ENCODE measurements around the gene ARSG. TPM values are rescaled to one million over a fixed set of nuclear protein-coding genes. Genes with fewer than 3 reads are reported as not detected.
"Not testable (repeated sequence)": the region's sequence is repeated elsewhere in the genome, so short reads cannot be mapped to it uniquely, and the experiment has no call there.

ARSG gene
- total RNA-seq, 1 experiment from 2014 or later: 31.7 TPM

- in situ Hi-C loops (cut with HindIII; ENCODE audit: low pct_unique_long_range_greater_than_20kb, low sequenced_read_pairs): no loop called here
- DNase-seq (ENCODE audit: low read depth, low spot score): no peak
Observed at GRCh38 chr17:68394608-68395331, 103.5 kb downstream of the ARSG start.

- in situ Hi-C loops (cut with HindIII; ENCODE audit: low pct_unique_long_range_greater_than_20kb, low sequenced_read_pairs): no loop called here
- DNase-seq (ENCODE audit: low read depth, low spot score): no peak
Observed at GRCh38 chr17:68396226-68397107, 105.2 kb downstream of the ARSG start.

- in situ Hi-C loops (cut with HindIII; ENCODE audit: low pct_unique_long_range_greater_than_20kb, low sequenced_read_pairs): no loop called here
- DNase-seq (ENCODE audit: low read depth, low spot score): no peak
Observed at GRCh38 chr17:68397108-68397536, 105.8 kb downstream of the ARSG start.

GRCh38 chr17:68398691-68399637 lies 107.7 kb downstream of the ARSG start:
- peak; percentile 97 for DNase-seq (ENCODE audit: low read depth, low spot score)
- in situ Hi-C loops (cut with HindIII; ENCODE audit: low pct_unique_long_range_greater_than_20kb, low sequenced_read_pairs): no loop called here

GRCh38 chr17:68399638-68400403 lies 108.5 kb downstream of the ARSG start:
- in situ Hi-C loops (cut with HindIII; ENCODE audit: low pct_unique_long_range_greater_than_20kb, low sequenced_read_pairs): no loop called here

GRCh38 chr17:68400404-68400735 lies 109.1 kb downstream of the ARSG start:
- DNase-seq (ENCODE audit: low read depth, low spot score): no peak
- in situ Hi-C loops (cut with HindIII; ENCODE audit: low pct_unique_long_range_greater_than_20kb, low sequenced_read_pairs): no loop called here

More at GRCh38 chr17:68399638-68400403, 108.5 kb downstream of the ARSG start:
- peak; percentile 94 for DNase-seq (ENCODE audit: low read depth, low spot score)

GRCh38 chr17:68401288-68401687 lies 110.0 kb downstream of the ARSG start:
- no peak for DNase-seq (ENCODE audit: low read depth, low spot score)
- in situ Hi-C loops (cut with HindIII; ENCODE audit: low pct_unique_long_range_greater_than_20kb, low sequenced_read_pairs): no loop called here

GRCh38 chr17:68403122-68403521 lies 111.8 kb downstream of the ARSG start:
- in situ Hi-C loops (cut with HindIII; ENCODE audit: low pct_unique_long_range_greater_than_20kb, low sequenced_read_pairs): no loop called here
- DNase-seq (ENCODE audit: low read depth, low spot score): no peak

- not testable (repeated sequence) for DNase-seq (ENCODE audit: low read depth, low spot score)
Observed at GRCh38 chr17:68403837-68404236, 112.5 kb downstream of the ARSG start.

GRCh38 chr17:68407656-68408055 lies 116.4 kb downstream of the ARSG start:
- in situ Hi-C loops (cut with HindIII; ENCODE audit: low pct_unique_long_range_greater_than_20kb, low sequenced_read_pairs); DNase-seq (ENCODE audit: low read depth, low spot score): not testable (repeated sequence)

More at GRCh38 chr17:68403837-68404236, 112.5 kb downstream of the ARSG start:
- in situ Hi-C loops (cut with HindIII; ENCODE audit: low pct_unique_long_range_greater_than_20kb, low sequenced_read_pairs): not testable (repeated sequence)

GRCh38 chr17:68413597-68414560 lies 122.6 kb downstream of the ARSG start:
- in situ Hi-C loops (cut with HindIII; ENCODE audit: low pct_unique_long_range_greater_than_20kb, low sequenced_read_pairs); DNase-seq (ENCODE audit: low read depth, low spot score): not testable (repeated sequence)

- in situ Hi-C loops (cut with HindIII; ENCODE audit: low pct_unique_long_range_greater_than_20kb, low sequenced_read_pairs); DNase-seq (ENCODE audit: low read depth, low spot score): not testable (repeated sequence)
Observed at GRCh38 chr17:68414901-68415300, 123.6 kb downstream of the ARSG start.

GRCh38 chr17:68417317-68417716 lies 126.0 kb downstream of the ARSG start:
- in situ Hi-C loops (cut with HindIII; ENCODE audit: low pct_unique_long_range_greater_than_20kb, low sequenced_read_pairs): no loop called here
- DNase-seq (ENCODE audit: low read depth, low spot score): no peak

- in situ Hi-C loops (cut with HindIII; ENCODE audit: low pct_unique_long_range_greater_than_20kb, low sequenced_read_pairs): no loop called here
- no peak for DNase-seq (ENCODE audit: low read depth, low spot score)
Observed at GRCh38 chr17:68418876-68419275, 127.6 kb downstream of the ARSG start.

GRCh38 chr17:68420065-68420464 lies 128.8 kb downstream of the ARSG start:
- no peak for DNase-seq (ENCODE audit: low read depth, low spot score)
- in situ Hi-C loops (cut with HindIII; ENCODE audit: low pct_unique_long_range_greater_than_20kb, low sequenced_read_pairs): no loop called here

GRCh38 chr17:68421486-68421885 lies 130.2 kb downstream of the ARSG start:
- DNase-seq (ENCODE audit: low read depth, low spot score): no peak
- in situ Hi-C loops (cut with HindIII; ENCODE audit: low pct_unique_long_range_greater_than_20kb, low sequenced_read_pairs): no loop called here

Measured in SK-MEL-5 (cell line).